Ishikawa (cell line): ENCODE results near the gene SMAD3.

Experiments
- CEBPB ChIP-seq: IDR thresholded peaks from 2 replicates; pipeline ENCODE4 v1.6.1; 2012
- CREB1 ChIP-seq: IDR thresholded peaks from 2 replicates; pipeline ENCODE4 v1.6.1; 2012; ENCODE audit warnings: low read depth
- EGR1 ChIP-seq: IDR thresholded peaks from 2 replicates; pipeline ENCODE4 v1.6.1; 2012
- EP300 ChIP-seq: IDR thresholded peaks from 2 replicates; pipeline ENCODE4 v1.6.1; 2012; ENCODE audit warnings: borderline replicate concordance
- FOXM1 ChIP-seq: IDR thresholded peaks from 2 replicates; pipeline ENCODE4 v1.6.1; 2012; ENCODE audit warnings: low read depth, borderline replicate concordance
- MAX ChIP-seq: IDR thresholded peaks from 2 replicates; pipeline ENCODE4 v1.6.1; 2012
- RAD21 ChIP-seq: IDR thresholded peaks from 2 replicates; pipeline ENCODE4 v1.6.1; 2012; ENCODE audit warnings: low read depth
- REST ChIP-seq: IDR thresholded peaks from 2 replicates; pipeline ENCODE4 v1.6.1; 2012; ENCODE audit warnings: low read depth, mild to moderate bottlenecking
- TAF1 ChIP-seq: IDR thresholded peaks from 2 replicates; pipeline ENCODE4 v1.6.1; 2012; ENCODE audit warnings: low read depth, mild to moderate bottlenecking
- TEAD4 ChIP-seq: IDR thresholded peaks from 2 replicates; pipeline ENCODE4 v1.6.1; 2012
- YY1 ChIP-seq: IDR thresholded peaks from 2 replicates; pipeline ENCODE4 v1.6.1; 2012; ENCODE audit warnings: low read depth
- ZBTB7A ChIP-seq: IDR thresholded peaks from 2 replicates; pipeline ENCODE4 v1.6.1; 2012; ENCODE audit warnings: low read depth
- TF ChIP-seq, protein P1 (sequence below): IDR thresholded peaks from 2 replicates; pipeline ENCODE4 v1.6.1; 2012

DNA sequence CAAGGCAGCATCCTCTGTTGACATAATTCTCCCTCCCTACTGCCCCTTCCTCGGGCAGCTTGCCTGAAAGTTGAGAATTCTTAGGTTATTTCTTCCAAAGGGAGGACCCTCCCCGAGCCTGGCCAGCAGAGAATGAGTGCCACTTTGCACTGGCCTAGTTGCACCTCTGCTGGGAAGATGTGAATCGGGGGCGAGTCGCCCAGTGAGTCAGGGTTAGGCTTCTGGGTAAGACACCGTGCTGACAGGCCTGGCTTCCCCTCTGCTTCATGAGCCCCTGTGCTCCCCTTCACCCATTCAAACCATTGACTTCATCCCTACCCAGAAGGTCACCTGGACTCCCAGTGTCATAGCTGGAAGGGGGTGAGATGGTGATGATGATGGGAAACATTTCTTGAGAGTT is 106.8 kb downstream of the SMAD3 start:
- TF ChIP-seq EP300: no peak
- no peak for TF ChIP-seq TAF1
- TF ChIP-seq, protein P1, sequence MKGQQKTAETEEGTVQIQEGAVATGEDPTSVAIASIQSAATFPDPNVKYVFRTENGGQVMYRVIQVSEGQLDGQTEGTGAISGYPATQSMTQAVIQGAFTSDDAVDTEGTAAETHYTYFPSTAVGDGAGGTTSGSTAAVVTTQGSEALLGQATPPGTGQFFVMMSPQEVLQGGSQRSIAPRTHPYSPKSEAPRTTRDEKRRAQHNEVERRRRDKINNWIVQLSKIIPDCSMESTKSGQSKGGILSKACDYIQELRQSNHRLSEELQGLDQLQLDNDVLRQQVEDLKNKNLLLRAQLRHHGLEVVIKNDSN: no peak
- no peak for TF ChIP-seq RAD21
- no peak for TF ChIP-seq YY1
- no peak for TF ChIP-seq MAX
- no peak for TF ChIP-seq FOXM1
- no peak for TF ChIP-seq ZBTB7A
- TF ChIP-seq EGR1: no peak
- no peak for TF ChIP-seq TEAD4
- no peak for TF ChIP-seq CREB1
- TF ChIP-seq REST: no peak
- no peak for TF ChIP-seq CEBPB
